Mesodermal cell (in vitro differentiated cells): ENCODE data around the gene TXNL1.
"Not testable (repeated sequence)": the region's sequence is repeated elsewhere in the genome, so short reads cannot be mapped to it uniquely, and the experiment has no call there.

ENCODE experiments used
- H3K27ac ChIP-seq: 2 replicates; pipeline ENCODE4 v1.7.0; 2013; ENCODE audit warnings: mild to moderate bottlenecking, low read depth, low read length, moderate library complexity; ENCODE audit not compliant: severe bottlenecking
- H3K36me3 ChIP-seq: 2 replicates; pipeline ENCODE4 v1.7.1; 2013; ENCODE audit warnings: mild to moderate bottlenecking, low read length, moderate library complexity; ENCODE audit not compliant: control insufficient read depth, insufficient read depth
- H3K4me1 ChIP-seq: one replicate; pipeline ENCODE4 v1.7.1; 2013; ENCODE audit warnings: mild to moderate bottlenecking, low read length; ENCODE audit not compliant: insufficient read depth, control insufficient read depth, poor library complexity, severe bottlenecking
- H3K4me3 ChIP-seq: 2 replicates; pipeline ENCODE4 v1.7.0; 2013; ENCODE audit warnings: low read length, control low read depth, mild to moderate bottlenecking; ENCODE audit not compliant: insufficient read depth, poor library complexity, severe bottlenecking; ENCODE audit errors: extremely low read depth
- H3K9me3 ChIP-seq: 2 replicates; pipeline ENCODE4 v1.7.1; 2013; ENCODE audit warnings: mild to moderate bottlenecking, low read length, moderate library complexity; ENCODE audit not compliant: control insufficient read depth
- WGBS, 2 experiments: methylation state at CpG; one replicate each; pipeline ENCODE4 v1.1.5; 2013; ENCODE audit warnings: missing lambda C conversion rate in 2 of 2; ENCODE audit not compliant: insufficient coverage in 2 of 2; 5-methylcytosine and 5-hydroxymethylcytosine counted together

Gene TXNL1

DNA sequence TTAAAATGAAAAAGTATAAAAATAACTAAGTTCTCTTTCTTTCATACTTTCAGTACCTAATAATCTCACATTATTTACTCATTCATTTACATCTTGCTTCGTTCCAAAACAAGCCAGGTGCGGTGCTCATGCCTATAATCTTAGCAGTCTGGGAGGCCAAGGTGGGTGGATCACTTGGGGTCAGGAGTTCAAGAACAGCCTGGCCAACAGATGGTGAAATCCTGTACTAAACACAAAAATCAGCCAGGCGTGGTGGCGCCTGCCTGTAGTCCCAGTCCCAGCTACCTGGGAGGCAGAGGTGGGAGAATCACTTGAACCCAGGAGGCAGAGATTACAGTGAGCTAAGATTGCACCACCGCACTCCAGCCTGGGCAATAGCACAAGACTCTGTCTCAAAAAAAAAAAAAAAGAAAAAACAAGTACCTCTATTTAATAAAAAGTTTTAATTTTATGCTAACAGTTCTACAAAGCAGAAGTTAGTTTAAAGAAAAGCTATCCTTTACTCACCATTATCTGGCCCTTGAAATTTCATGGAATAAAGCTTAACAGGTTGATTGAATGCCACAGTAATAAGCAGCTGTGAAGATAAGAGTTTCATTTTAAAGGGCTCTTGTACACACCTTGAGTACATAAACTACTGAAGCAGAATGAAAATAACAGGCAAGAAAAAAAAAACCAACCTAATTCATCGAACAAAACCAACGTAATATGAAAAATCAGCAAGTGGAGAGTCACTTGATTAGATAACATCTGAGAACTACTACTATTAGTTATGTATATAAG is 22.5 kb downstream of the TXNL1 start:
- Histone ChIP-seq H3K4me3 (no peak overlapping the region), H3K27ac (no peak overlapping the region), H3K4me1 (no peaks in the 10 kb centered on the region), H3K36me3 (peaks cover 70% of the 10 kb centered on the region), H3K9me3 (no peaks in the 10 kb centered on the region)
- 76 to 80% methylated on average over 1 to 2 of the region's 7 CpGs for WGBS, 2 experiments

DNA sequence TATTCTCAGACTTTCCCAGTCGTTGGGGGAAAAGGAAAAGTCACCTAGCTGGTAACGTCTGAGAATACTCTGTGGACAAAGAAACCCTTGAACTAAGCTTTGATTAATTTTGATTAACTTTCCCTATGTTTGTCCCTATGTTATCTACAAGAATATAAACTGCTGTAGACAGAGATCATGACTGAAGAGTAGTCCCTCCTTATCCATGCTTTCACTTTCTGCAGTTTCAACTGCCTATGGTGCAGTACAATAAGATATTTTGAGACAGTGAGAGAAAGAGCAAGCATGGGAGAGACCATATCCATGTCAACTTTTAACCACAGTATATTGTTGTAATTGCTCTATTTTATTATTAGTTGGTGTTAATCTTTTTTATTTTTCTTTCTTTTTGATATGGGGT is 31.8 kb downstream of the TXNL1 start:
- no peak overlapping the region for H3K27ac ChIP-seq
- 100% methylated on average over 1 of the region's 2 CpGs; no CpG with 5 or more reads in 1 of the 2 experiments for WGBS, 2 experiments
- H3K4me1 ChIP-seq, result no peaks in the 10 kb centered on the region
- no peak overlapping the region for H3K4me3 ChIP-seq
- H3K9me3 ChIP-seq, result no peaks in the 10 kb centered on the region
- H3K36me3 ChIP-seq, result peaks cover 53% of the 10 kb centered on the region

- 90% methylated on average over 4 of the region's 4 CpGs; no CpG with 5 or more reads in 1 of the 2 experiments for WGBS, 2 experiments
- Histone ChIP-seq H3K4me1 (no peaks in the 10 kb centered on the region), H3K4me3 (no peak overlapping the region), H3K36me3 (peaks cover 4% of the 10 kb centered on the region), H3K9me3 (no peaks in the 10 kb centered on the region), H3K27ac (no peak overlapping the region)
Measured at GRCh38 chr18:56598422-56598821, 40.0 kb downstream of the TXNL1 start.

DNA sequence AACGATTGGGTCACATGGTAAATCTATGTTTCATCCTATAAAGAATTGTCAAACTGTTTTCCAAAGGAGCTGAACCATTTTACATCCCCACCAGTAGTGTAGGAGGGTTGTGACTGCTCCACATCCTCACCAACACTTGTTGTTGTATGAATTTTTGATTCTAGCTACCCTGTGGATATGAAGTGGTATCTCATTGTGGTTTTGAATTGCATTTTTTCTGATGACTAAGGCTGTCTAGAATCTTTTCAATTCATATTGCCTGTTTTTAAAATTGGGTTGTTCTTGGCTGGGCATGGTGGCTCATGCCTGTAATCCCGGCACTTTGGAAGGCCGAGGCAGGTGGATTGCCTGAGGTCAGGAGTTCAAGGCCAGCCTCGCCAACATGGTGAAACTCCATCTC is 44.5 kb downstream of the TXNL1 start:
- Histone ChIP-seq H3K27ac (no peak overlapping the region), H3K9me3 (no peaks in the 10 kb centered on the region), H3K4me3 (no peak overlapping the region), H3K4me1 (no peaks in the 10 kb centered on the region), H3K36me3 (no peaks in the 10 kb centered on the region)
- 60 to 96% methylated on average over 1 to 3 of the region's 4 CpGs for WGBS, 2 experiments

DNA sequence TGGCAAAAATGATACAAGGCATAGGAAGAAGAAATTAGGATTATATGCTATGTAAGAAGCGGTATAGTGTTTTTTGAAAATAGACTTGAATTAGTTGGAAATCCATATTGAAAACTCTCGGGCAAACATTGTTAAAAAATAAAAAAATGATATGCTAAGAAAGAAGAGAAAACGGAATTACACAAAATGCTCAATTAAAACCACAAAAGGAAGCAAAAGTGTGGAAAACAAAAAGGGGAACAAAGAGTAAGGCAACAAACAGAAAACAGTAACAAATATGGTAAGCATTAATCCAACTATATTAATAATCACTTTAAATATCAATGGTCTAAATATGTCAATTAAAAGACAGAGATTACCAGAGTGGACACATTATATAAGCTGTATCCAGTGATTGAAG is 58.4 kb downstream of the TXNL1 start:
- Histone ChIP-seq H3K4me1 (no peaks in the 10 kb centered on the region), H3K36me3 (no peaks in the 10 kb centered on the region), H3K4me3 (no peak overlapping the region), H3K27ac (no peak overlapping the region), H3K9me3 (no peaks in the 10 kb centered on the region)
- 0% methylated on average over 1 of the region's 3 CpGs; no CpG with 5 or more reads in 1 of the 2 experiments for WGBS, 2 experiments

- no peak overlapping the region for H3K27ac ChIP-seq
- no peaks in the 10 kb centered on the region for H3K36me3 ChIP-seq
- H3K4me1 ChIP-seq, result no peaks in the 10 kb centered on the region
- H3K9me3 ChIP-seq, result no peaks in the 10 kb centered on the region
- H3K4me3 ChIP-seq, result no peak overlapping the region
Measured at GRCh38 chr18:56579451-56579850, 58.9 kb downstream of the TXNL1 start.

DNA sequence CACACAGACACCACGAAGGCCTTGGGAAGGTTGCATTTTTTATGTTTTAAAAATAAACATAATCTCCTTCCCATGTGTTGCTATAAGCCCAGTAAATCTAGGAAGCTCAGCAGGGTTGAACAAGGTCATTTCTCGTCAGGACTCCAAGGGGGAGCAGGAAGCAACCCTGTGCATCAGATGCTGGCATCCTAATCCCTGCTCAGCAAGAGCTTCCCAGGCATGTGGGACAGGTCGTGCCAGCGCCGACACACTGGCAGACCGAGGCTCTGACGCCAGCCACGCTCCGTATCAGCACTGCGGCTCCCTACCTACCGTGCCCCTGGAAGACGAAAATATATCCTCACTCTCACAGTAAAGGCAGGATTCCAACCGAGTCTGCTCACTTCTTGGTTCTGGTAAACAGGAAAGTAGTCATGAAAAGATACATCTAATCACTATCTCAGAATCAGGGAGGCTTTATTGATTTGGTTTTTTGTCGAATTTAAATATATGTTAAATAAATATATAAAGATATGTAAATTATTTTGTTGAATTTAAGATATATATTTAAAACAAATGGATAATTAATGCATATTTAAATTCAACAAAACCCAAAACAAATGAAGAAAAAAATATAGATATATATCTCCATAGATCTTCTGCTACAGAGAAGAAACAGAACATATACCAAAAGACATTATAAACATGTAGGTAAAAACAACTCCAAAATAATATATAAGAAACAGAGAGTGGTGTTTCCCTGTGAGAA is 61.4 kb downstream of the TXNL1 start:
- WGBS, 2 experiments, result 22% methylated on average over 5 to 7 of the region's 14 CpGs
- Histone ChIP-seq H3K4me1 (no peaks in the 10 kb centered on the region), H3K9me3 (no peaks in the 10 kb centered on the region), H3K36me3 (no peaks in the 10 kb centered on the region), H3K4me3 (no peak overlapping the region), H3K27ac (no peak overlapping the region)

DNA sequence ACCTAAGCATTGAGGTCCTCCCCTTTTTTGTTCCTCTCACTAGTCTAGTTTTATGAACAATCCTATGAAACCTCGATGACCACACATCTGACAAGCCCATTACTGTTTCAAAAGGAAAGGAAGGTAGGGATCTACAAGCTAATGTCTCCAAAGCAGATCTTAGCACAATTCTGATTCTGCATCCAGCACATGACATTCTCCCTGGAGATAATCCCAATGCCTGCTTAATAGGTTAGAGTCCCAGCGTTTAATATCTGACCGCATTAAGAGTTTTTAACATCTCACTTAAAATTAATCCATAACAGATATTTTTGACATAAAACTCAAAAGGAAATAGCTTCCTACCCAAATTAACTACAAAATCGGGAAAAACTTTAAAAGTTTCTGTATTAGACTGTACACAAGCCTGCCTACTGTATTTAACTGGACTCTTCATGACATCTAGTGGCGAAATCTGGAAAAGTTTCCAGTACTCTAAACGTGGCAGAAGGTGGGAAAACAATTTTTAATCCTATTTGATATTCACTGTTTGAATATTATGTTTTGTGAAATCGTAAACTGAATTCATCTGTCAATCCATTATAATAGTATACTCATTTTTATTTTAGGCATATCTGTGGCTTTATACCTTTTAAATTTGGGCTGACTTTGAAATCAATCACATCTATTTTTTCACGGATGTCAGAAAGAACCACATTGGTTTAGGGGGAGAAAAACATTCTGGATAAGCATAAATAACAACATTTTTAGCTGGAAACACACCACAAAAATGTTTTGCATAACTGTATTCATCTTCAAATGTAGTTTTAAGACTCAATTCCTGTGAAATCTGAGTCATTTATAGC is 62.4 kb downstream of the TXNL1 start:
- H3K27ac ChIP-seq, result no peak overlapping the region
- 89 to 100% methylated on average over 2 to 3 of the region's 8 CpGs for WGBS, 2 experiments
- H3K4me3 ChIP-seq, result no peak overlapping the region

GRCh38 chr18:56574861-56575260 is 63.5 kb downstream of the TXNL1 start:
- no peak overlapping the region for H3K4me3 ChIP-seq
- no peaks in the 10 kb centered on the region for H3K36me3 ChIP-seq
- H3K27ac ChIP-seq, result no peak overlapping the region

More for the DNA sequence above, 62.4 kb downstream of the TXNL1 start:
- no peaks in the 10 kb centered on the region for H3K4me1 ChIP-seq
- no peaks in the 10 kb centered on the region for H3K9me3 ChIP-seq
- H3K36me3 ChIP-seq, result no peaks in the 10 kb centered on the region

GRCh38 chr18:56572267-56572666 is 66.1 kb downstream of the TXNL1 start:
- not testable (repeated sequence) for H3K9me3 ChIP-seq, H3K4me3 ChIP-seq, H3K36me3 ChIP-seq, H3K4me1 ChIP-seq, H3K27ac ChIP-seq
- WGBS, 2 experiments, result 95 to 100% methylated on average over 3 to 24 of the region's 36 CpGs

More at GRCh38 chr18:56574861-56575260, 63.5 kb downstream of the TXNL1 start:
- WGBS, 2 experiments, result 82 to 96% methylated on average over 2 to 3 of the region's 3 CpGs
- no peaks in the 10 kb centered on the region for H3K9me3 ChIP-seq
- no peaks in the 10 kb centered on the region for H3K4me1 ChIP-seq
